DMS79 (cell line): ENCODE results near the gene PDE2A.

Source experiments
- DNase-seq: peaks from one replicate; lab custom pipeline; 2025; lab: John Stamatoyannopoulos, UW

PDE2A gene

GRCh38 chr11:72704028-72704782 is 30.0 kb upstream of the PDE2A start:
- DNase-seq = no peak

- DNase-seq = no peak
These were observed 29.2 kb upstream of the PDE2A start for GRCh38 chr11:72703267-72704008.

GRCh38 chr11:72702577-72703241 is 28.5 kb upstream of the PDE2A start:
- DNase-seq = no peak

GRCh38 chr11:72702096-72702495 is 27.9 kb upstream of the PDE2A start:
- no peak for DNase-seq

- DNase-seq = no peak
These were observed 27.2 kb upstream of the PDE2A start for GRCh38 chr11:72701466-72701865.

- no peak for DNase-seq
These were observed 25.9 kb upstream of the PDE2A start for GRCh38 chr11:72700146-72700545.

GRCh38 chr11:72697814-72698213 is 23.6 kb upstream of the PDE2A start:
- no peak for DNase-seq

- DNase-seq = no peak
These were observed 22.9 kb upstream of the PDE2A start for GRCh38 chr11:72696866-72697700.

- DNase-seq = no peak
These were observed 21.1 kb upstream of the PDE2A start for GRCh38 chr11:72695354-72695753.

- DNase-seq = no peak
These were observed 19.2 kb upstream of the PDE2A start for GRCh38 chr11:72693271-72693968.

- no peak for DNase-seq
These were observed 18.4 kb upstream of the PDE2A start for GRCh38 chr11:72692498-72693237.

GRCh38 chr11:72690166-72690565 is 15.9 kb upstream of the PDE2A start:
- DNase-seq = no peak

- no peak for DNase-seq
These were observed 14.7 kb upstream of the PDE2A start for GRCh38 chr11:72688929-72689328.

- DNase-seq = no peak
These were observed 14.3 kb upstream of the PDE2A start for GRCh38 chr11:72688486-72688885.

- DNase-seq = no peak
These were observed 13.1 kb upstream of the PDE2A start for GRCh38 chr11:72687326-72687725.

- DNase-seq = no peak
These were observed 12.5 kb upstream of the PDE2A start for GRCh38 chr11:72686639-72687220.

- DNase-seq = no peak
These were observed 11.6 kb upstream of the PDE2A start for GRCh38 chr11:72685560-72686480.

- no peak for DNase-seq
These were observed 10.2 kb upstream of the PDE2A start for GRCh38 chr11:72684236-72684912.

GRCh38 chr11:72683782-72684200 is 9.6 kb upstream of the PDE2A start:
- DNase-seq = no peak
